HCT116 (cell line): ENCODE data around the gene FBXL13. TPM values are rescaled to one million over a fixed set of nuclear protein-coding genes. Genes with fewer than 3 reads are reported as not detected.

Experiments
- ATAC-seq: fragments of 200-7000 bp; cut with Tn5 transposase; 2 replicates; pipeline ENCODE4 v1.9.1; 2020; ENCODE audit warnings: mild to moderate bottlenecking, moderate library complexity
- BruUV-seq: library from RNA; stranded (reverse); fragments of 400-500 nt; replicated peaks from 2 replicates; lab custom pipeline; 2021; lab: Mats Ljungman, UMichigan
- CTCF ChIA-PET: fragments of 300-600 bp; sonication (Branson Sonifier 250); formaldehyde crosslinking; loops from one replicate; lab custom pipeline; 2021; ENCODE audit warnings: antibody characterized with exemption; lab: Charles Lee
- POLR2A ChIA-PET: fragments of 300-600, 350-600 bp; sonication (Branson Sonifier 250); formaldehyde crosslinking; loops from one replicate; lab custom pipeline; 2021; ENCODE audit warnings: antibody characterized with exemption; lab: Charles Lee
- RAD21 ChIA-PET, 2 experiments: fragments of 300-600 bp; sonication (Branson Sonifier 250); formaldehyde crosslinking; loops; one replicate each; lab custom pipeline; 2023; ENCODE audit warnings: low total read pairs in 2 of 2; ENCODE audit not compliant: uncharacterized antibody in 2 of 2, unreplicated experiment in 2 of 2, low non-redundant PET in 1 of 2; lab: Charles Lee
- DNase-seq: peaks from one replicate; pipeline ENCODE4 v3.0.0-alpha.2; 2010; ENCODE audit warnings: low read depth, low spot score
- H2AFZ ChIP-seq: fragments of 200-600 bp; shearing (Covaris generic), sonication (generic); 2 replicates; pipeline ENCODE4 v1.6.1; 2017; ENCODE audit warnings: low read depth, mixed run types, mixed read lengths, antibody characterized with exemption, low read length; ENCODE audit not compliant: poor library complexity, severe bottlenecking
- H3K27ac ChIP-seq: 2 replicates; pipeline ENCODE4 v1.5.1; 2012; ENCODE audit warnings: low read depth, low read length
- H3K27me3 ChIP-seq: fragments of 200-600 bp; sonication (generic); 2 replicates; pipeline ENCODE4 v1.6.1; 2016; ENCODE audit warnings: mixed run types, low read length, mixed read lengths; ENCODE audit not compliant: insufficient read depth
- H3K36me3 ChIP-seq, 2 experiments: fragments of 200-500 bp in 1 of 2; fragments of 200-600 bp in 1 of 2; sonication (Bioruptor generic) in 1 of 2; sonication (generic) in 1 of 2; 2 replicates each; pipeline versions ENCODE4 v1.5.1 to v1.6.1; 2014 to 2016; ENCODE audit warnings: low read length in 2 of 2, inconsistent platforms in 1 of 2, mixed read lengths in 1 of 2, mixed run types in 1 of 2; ENCODE audit not compliant: insufficient read depth in 2 of 2, control insufficient read depth in 1 of 2
- H3K4me1 ChIP-seq, 2 experiments: fragments of 200-600 bp in 1 of 2; sonication (generic) in 1 of 2; 2 replicates each; pipeline versions ENCODE4 v1.5.1 to v1.6.1; 2012 to 2017; ENCODE audit warnings: low read length in 2 of 2, inconsistent platforms in 1 of 2, mild to moderate bottlenecking in 1 of 2, mixed read lengths in 1 of 2, mixed run types in 1 of 2, moderate library complexity in 1 of 2; ENCODE audit not compliant: insufficient read depth in 2 of 2, control insufficient read depth in 1 of 2
- H3K4me2 ChIP-seq: fragments of 200-600 bp; sonication (generic); 2 replicates; pipeline ENCODE4 v1.6.1; 2017; ENCODE audit warnings: mixed run types, low read length, mixed read lengths
- H3K4me3 ChIP-seq, 2 experiments: fragments of 200-600 bp in 1 of 2; sonication (generic) in 1 of 2; replicated peaks in 1 of 2; 2 replicates each; pipeline ENCODE4 v1.5.1; 2011 to 2016; ENCODE audit warnings: low read length in 2 of 2, control low read depth in 1 of 2, low read depth in 1 of 2, mild to moderate bottlenecking in 1 of 2, mixed read lengths in 1 of 2, mixed run types in 1 of 2
- H3K79me2 ChIP-seq: fragments of 200-600 bp; sonication (generic); 2 replicates; pipeline ENCODE4 v1.6.1; 2017; ENCODE audit warnings: mild to moderate bottlenecking, mixed run types, low read length, moderate library complexity, mixed read lengths; ENCODE audit not compliant: insufficient read depth
- H3K9ac ChIP-seq: fragments of 200-600 bp; sonication (generic); 2 replicates; pipeline ENCODE4 v1.6.1; 2016; ENCODE audit warnings: low read length, mixed read lengths
- H3K9me2 ChIP-seq: fragments of 200-600 bp; sonication (generic), shearing (Covaris generic); 2 replicates; pipeline ENCODE4 v1.6.1; 2017; ENCODE audit warnings: mixed run types, mild to moderate bottlenecking, moderate library complexity; ENCODE audit not compliant: insufficient read depth
- H3K9me3 ChIP-seq, 2 experiments: fragments of 200-500 bp in 1 of 2; fragments of 200-600 bp in 1 of 2; sonication (Bioruptor generic) in 1 of 2; sonication (generic) in 1 of 2; 2 replicates each; pipeline ENCODE4 v1.6.1; 2014 to 2017; ENCODE audit warnings: low read length in 2 of 2, mixed read lengths in 2 of 2, inconsistent platforms in 1 of 2, low read depth in 1 of 2, mild to moderate bottlenecking in 1 of 2, mixed run types in 1 of 2, moderate library complexity in 1 of 2; ENCODE audit not compliant: control insufficient read depth in 1 of 2, insufficient read depth in 1 of 2
- H4K20me1 ChIP-seq: fragments of 200-600 bp; sonication (generic), shearing (Covaris generic); 2 replicates; pipeline ENCODE4 v1.6.1; 2017; ENCODE audit warnings: mixed run types, mild to moderate bottlenecking, moderate library complexity; ENCODE audit not compliant: insufficient read depth
- ATF3 ChIP-seq: IDR thresholded peaks from 2 replicates; pipeline ENCODE4 v1.6.1; 2012
- EZH2phosphoT487 ChIP-seq: fragments of 200-600 bp; IDR thresholded peaks from 2 replicates; pipeline ENCODE4 v1.6.1; 2018; ENCODE audit warnings: antibody characterized with exemption, borderline replicate concordance
- POLR2A ChIP-seq: IDR thresholded peaks from 2 replicates; pipeline ENCODE4 v1.7.0; 2011; ENCODE audit warnings: borderline replicate concordance; ENCODE audit not compliant: insufficient read depth, insufficient read length; ENCODE audit errors: extremely low read depth
- SRF ChIP-seq: IDR thresholded peaks from 2 replicates; pipeline ENCODE4 v1.6.1; 2012; ENCODE audit warnings: low read depth
- TCF7L2 ChIP-seq: IDR thresholded peaks from 2 replicates; pipeline ENCODE4 v1.7.0; 2011; ENCODE audit warnings: borderline replicate concordance, inconsistent platforms; ENCODE audit not compliant: insufficient read depth, insufficient read length; ENCODE audit errors: extremely low read depth
- ZBTB33 ChIP-seq: IDR thresholded peaks from 2 replicates; pipeline ENCODE4 v1.6.1; 2011; ENCODE audit warnings: mild to moderate bottlenecking, low read length, moderate library complexity; ENCODE audit not compliant: insufficient replicate concordance; ENCODE audit errors: extremely low read depth
- ZNF274 ChIP-seq: fragments of 200-500 bp; sonication (Bioruptor generic); IDR thresholded peaks from 2 replicates; pipeline ENCODE4 v1.6.1; 2014; ENCODE audit warnings: mild to moderate bottlenecking, low read depth, low read length, inconsistent platforms
- intact Hi-C: fragments of 100-400 bp; cut with micrococcal nuclease; formaldehyde crosslinking; loops from 2 replicates; pipeline ENCODE4 v1.10.0; 2022
- total RNA-seq: library from RNA; stranded (reverse); gene quantifications from one replicate; pipeline ENCODE4 v1.2.1, GENCODE V29; 2021; ENCODE audit not compliant: unreplicated experiment

FBXL13 gene
- total RNA-seq, 1 experiment from 2014 or later, result 1.0 TPM

DNA sequence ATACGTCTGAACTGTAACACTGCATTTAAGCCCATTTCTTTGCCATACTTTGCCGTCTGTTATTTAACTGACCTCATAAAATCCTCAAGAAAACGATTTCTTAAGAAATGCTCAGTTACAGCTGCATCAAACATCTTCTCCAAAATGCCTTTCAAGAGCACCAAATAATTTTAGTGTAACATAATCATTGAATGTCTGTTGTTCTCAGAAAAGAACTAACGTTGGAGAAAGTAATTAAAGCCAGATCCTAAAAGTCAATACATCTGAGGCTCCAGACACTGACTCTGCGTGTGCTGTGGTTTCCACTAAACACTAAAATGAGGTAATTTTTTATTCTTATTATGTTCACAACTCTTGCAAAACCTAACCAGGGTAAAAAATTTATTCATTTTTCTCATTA is 225.5 kb downstream of the FBXL13 start:
- Histone ChIP-seq H3K4me2 (no peak overlapping the region), H3K9ac (no peak overlapping the region), H3K4me1 (no peaks in the 10 kb centered on the region), H3K79me2 (no peaks in the 10 kb centered on the region), H3K9me2 (no peaks in the 10 kb centered on the region), H3K27me3 (no peaks in the 10 kb centered on the region), H3K36me3 (no peaks in the 10 kb centered on the region), H4K20me1 (no peaks in the 10 kb centered on the region), H3K27ac (no peak overlapping the region), H2AFZ (no peak overlapping the region), H3K4me3 (no peak overlapping the region), H3K9me3 (no peaks in the 10 kb centered on the region)
- ATAC-seq (no peak), DNase-seq (no peak)
- intact Hi-C loops, result no loop called here
- no peak for TF ChIP-seq ZNF274
- TF ChIP-seq SRF, result no peak
- TF ChIP-seq ATF3, result no peak
- TF ChIP-seq ZBTB33, result no peak
- TF ChIP-seq TCF7L2, result no peak
- TF ChIP-seq EZH2phosphoT487, result no peak
- BruUV-seq, result no TSS peak
- POLR2A ChIA-PET, result no interaction called here
- RAD21 ChIA-PET, result no interaction called here
- CTCF ChIA-PET, result no interaction called here

- DNase-seq (no peak), ATAC-seq (no peak)
- ChIA-PET RAD21 (no interaction called here), CTCF (no interaction called here), POLR2A (no interaction called here)
- Histone ChIP-seq H3K36me3 (no peaks in the 10 kb centered on the region), H3K9me2 (peaks cover 6% of the 10 kb centered on the region; the same call in 1 of the 2 replicates), H2AFZ (no peak overlapping the region), H3K9me3 (no peaks in the 10 kb centered on the region), H3K27ac (no peak overlapping the region), H3K9ac (no peak overlapping the region), H4K20me1 (no peaks in the 10 kb centered on the region), H3K4me1 (no peaks in the 10 kb centered on the region), H3K79me2 (no peaks in the 10 kb centered on the region), H3K4me2 (no peak overlapping the region), H3K27me3 (no peaks in the 10 kb centered on the region), H3K4me3 (no peak overlapping the region)
- intact Hi-C loops, result no loop called here
- TF ChIP-seq POLR2A (no peak), ATF3 (no peak)
- BruUV-seq, result no TSS peak
Measured at GRCh38 chr7:102845346-102845745, 229.2 kb downstream of the FBXL13 start.
